Stimulated activated CD8-positive, alpha-beta memory T cell treated with anti-CD3 and anti-CD28 coated beads, Interleukin-7, amount 100 ng/mL, for 48 hours (primary cell): ENCODE results near the gene TAL2.

Experiments used
- DNase-seq, 2 donors: peaks; one replicate each; pipeline ENCODE4 v3.0.0-alpha.2; 2020; ENCODE audit warnings: low read depth in 1 of 2; ENCODE audit errors: extremely low read depth in 1 of 2

The TAL2 gene

GRCh38 chr9:105662184-105663104, at the start of gene TAL2:
Gene TAL2 (plus strand): TSS chr9:105662457. CDS start chr9:105662497, 40 bp downstream.
- no peak for DNase-seq

- DNase-seq: no peak
Measured at GRCh38 chr9:105621001-105621400, 41.3 kb upstream of the TAL2 start.

DNA sequence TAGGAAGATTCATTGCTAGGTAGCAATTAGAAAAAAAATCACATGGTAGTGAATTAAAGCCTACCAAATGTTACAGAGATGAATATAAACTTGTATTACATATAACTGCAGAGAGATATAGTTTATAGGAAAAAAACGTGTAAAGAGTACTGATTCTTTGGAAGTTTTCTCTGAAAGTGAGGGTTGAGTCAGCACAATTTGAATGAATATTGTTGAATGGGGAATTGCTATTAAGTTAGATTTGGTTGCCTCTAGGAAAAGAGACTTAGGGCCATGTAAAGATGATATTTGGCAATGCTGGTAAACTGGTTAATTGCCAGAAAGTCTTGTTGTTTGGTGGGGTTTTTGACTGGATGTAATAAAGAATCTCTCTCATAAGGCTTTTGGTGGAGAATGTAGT, 37.2 kb upstream of the TAL2 start:
- DNase-seq: no peak

GRCh38 chr9:105632807-105633206, 29.4 kb upstream of the TAL2 start:
- no peak for DNase-seq

GRCh38 chr9:105633411-105633810, 28.8 kb upstream of the TAL2 start:
- DNase-seq: no peak

- no peak for DNase-seq
Measured at GRCh38 chr9:105636331-105636730, 25.9 kb upstream of the TAL2 start.

DNA sequence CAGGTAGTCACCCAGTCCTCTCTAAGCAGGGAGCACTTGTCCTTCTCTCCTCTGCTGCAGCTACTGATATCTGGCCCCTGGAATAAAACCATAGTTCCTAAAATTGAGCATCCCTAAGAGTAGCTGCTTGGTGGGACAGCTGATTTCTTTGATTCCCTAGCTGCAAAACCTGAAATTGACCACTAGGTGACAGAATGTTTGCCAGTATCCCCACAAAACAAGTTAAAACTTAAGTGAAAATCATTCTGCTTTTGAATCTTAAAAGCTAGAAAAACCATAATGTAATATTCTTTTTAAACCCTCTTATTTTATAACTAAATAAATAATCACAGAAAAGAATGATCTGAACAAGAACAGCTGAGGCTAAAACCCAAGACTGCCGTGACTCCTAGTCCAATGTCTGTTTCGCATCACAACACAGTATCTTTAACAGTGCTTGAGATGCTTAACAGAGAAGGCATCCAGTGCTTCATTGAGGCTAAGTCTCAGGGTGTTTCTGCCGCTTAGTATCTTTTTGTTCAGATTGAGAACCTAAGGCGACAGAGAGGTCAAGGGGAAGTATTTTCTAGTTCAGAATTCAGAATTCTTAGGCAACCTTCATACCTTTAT, 24.4 kb upstream of the TAL2 start:
- no peak for DNase-seq

DNA sequence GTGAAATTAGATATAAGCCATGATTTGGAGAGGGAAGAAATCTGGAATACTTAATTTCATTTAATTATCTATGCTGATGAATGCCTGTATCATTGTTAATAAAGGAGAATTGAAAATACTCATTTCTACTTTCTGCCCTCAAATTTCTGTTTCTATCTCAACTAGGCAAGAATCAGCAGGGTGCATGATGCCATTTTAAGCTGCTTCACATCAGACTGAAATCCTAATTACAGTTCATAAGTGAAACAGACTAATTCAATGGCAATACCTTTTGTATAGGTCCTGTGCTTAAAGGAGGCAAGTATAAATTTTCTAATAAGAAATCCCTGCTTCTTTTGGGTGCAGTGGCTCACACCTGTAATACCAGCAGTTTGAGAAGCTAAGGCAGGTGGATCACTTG, 22.3 kb upstream of the TAL2 start:
- no peak for DNase-seq

DNA sequence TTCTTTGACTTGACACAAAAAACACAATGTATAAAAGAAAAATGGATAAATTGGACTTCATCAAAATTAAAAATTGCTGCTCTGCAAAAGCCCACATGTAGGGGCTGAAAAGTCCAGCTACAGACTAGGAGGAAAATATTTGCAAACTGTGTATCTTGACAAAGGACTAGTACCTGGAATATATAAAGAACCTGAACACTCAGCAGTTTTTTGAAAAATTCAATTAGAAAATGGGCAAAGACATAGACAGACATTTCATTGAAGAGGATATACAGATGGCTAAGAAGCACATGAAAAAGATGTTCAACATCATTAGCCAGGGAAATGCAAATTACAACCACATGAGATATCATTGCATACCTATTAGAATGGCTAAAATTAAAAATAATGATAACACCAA, 18.5 kb upstream of the TAL2 start:
- DNase-seq: no peak

DNA sequence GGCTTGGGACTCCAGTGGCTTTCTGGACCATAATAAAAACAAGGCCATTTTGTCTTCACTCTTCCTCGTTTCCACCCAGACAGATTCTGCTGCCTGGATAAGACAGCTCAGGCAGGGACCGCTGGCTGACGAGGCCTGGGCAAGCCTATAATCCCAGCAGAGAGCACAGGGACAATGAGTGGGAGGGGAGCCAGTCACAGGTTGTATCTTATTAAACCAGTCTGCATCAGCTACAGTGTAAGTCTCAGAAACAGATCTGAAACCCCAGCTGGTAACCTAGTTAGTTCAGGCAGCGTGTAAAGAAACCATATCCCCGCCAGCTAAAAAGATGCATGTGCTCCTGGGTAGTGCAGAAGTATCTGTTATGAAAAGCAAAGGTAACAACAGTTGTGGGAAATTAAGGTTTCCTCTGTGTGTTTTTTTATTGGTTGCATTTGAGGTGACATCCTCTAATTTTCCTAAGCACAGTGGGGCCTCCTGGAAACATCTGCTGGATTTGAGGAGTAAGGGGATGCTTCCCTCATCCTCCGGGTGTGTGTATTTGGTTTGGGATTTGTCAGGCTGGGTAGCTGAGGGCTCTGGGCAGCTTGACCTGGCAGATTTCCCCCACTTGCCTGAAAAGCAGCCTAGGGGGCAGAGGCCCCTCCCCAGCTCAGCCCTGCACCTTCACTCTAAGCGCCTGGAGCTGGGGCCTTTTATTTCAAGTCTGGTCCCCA, 15.2 kb upstream of the TAL2 start:
- no peak for DNase-seq

- no peak for DNase-seq
Measured at GRCh38 chr9:105647595-105648349, 14.5 kb upstream of the TAL2 start.

DNA sequence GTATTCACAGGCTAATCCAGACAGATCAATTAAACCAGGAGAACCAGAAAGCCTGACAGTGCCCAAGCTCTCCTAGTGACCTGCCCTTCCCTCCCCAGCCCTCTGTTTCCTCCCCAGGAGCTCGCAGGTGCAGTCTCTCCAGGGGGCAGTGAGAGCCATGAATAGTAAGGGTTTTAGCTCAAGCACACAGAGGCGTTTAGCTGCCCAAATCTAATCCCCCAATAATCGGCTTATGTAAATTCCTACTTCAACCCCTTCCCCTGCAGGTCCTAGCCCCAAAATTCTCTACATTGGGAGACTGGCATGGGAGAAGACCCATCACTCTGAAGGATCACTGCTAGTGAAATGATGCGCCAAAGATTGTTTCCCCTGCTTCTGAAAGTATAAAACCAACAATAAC, 10.5 kb upstream of the TAL2 start:
- no peak for DNase-seq

DNA sequence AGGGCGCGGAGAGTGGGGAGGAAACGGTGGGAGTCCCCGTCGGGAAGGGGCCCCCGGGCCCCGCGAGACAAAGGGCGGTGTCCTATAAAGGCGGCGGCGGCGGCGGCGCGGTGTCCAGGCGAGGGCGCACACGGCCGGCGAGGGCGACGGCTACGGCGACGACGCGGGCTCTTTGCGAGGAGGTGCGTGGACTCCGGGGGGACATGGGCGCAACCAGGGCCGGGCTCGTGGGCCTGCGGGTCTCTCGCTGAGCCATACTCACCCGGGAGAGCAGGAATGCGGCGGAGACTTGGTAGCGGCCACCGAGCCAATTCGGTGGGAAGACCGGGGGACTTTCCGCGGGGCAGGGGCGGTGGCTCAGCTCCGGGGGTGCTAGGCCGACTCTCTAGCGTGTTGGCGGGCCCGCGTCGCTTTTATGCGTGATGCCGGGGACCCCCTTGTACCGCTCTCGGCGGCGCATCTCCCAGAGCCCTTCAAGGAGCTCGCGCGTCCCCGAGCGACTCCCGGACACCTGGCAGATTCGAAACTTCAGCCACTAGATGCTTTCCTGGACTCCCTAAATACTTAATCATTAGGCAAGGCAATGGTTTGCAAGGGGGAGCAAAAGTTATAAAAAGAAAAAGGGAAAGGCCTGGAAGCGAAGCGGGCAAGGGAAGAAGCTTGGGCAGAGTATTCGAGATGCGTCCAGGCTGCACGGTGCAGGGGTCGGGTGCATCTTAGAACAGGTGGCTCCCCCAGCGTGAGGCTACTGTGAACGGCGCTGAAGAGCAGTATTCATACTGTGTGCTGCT, 5.9 kb upstream of the TAL2 start:
- DNase-seq: no peak

- no peak for DNase-seq
Measured at GRCh38 chr9:105658351-105658750, 3.9 kb upstream of the TAL2 start.

DNA sequence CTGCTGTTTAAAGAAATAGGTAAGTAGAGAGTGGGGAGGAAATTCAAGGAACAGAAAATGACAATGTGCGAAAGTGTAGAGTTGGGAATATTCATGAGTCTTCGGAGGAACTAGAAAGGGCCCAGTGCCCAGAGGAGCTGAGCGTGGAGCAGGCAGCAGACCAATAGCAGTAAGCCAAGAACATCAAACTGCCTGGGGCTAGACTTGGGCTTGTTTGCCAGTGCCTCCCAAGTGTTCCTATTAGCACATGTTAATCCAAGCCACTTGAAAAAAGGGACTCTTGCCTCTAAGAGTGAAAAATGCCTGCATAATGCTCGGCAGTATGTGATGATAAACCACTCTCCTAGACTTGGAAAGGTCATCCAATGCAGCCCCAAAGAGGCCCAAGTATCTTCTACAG, 1.2 kb upstream of the TAL2 start:
- no peak for DNase-seq

DNA sequence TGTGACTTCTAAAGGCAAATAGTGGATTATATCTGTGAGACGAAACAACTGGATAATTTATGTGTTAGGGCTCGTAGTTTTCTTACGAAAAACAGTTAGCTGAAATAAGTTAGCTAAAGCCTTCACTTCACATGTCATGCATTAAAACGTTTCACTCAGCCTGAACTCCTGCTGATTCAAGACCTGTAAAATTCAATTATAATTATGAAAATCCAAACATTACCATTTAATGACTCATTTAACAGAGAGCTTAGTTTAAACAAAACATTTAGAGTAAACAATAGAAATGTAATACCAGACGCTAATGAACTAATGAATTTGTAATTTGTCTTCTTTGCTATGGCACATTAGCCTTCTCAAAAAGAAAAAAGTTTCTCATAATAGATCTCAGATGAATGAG, 1.7 kb downstream of the TAL2 start:
- DNase-seq: no peak

GRCh38 chr9:105667867-105668266, 5.6 kb downstream of the TAL2 start:
- DNase-seq: no peak

DNA sequence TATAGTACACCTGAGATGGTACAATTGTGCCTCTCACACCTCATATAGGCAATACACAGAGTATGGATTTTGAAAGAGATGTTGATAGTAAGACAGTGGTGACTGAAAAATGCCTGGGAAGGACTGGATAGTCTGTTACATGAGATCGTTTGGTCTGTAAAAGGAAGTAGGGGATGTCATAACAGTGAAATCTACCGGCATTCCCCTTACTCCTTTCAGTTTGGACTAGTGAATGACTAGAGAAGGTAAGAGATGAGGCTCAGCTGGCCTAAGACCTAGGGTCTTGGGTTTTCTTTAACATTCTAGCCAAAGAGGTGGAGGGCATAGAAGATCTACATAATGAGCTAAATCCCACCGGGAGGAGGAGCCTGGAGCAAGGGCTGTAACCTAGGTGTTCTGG, 8.1 kb downstream of the TAL2 start:
- DNase-seq: no peak

DNA sequence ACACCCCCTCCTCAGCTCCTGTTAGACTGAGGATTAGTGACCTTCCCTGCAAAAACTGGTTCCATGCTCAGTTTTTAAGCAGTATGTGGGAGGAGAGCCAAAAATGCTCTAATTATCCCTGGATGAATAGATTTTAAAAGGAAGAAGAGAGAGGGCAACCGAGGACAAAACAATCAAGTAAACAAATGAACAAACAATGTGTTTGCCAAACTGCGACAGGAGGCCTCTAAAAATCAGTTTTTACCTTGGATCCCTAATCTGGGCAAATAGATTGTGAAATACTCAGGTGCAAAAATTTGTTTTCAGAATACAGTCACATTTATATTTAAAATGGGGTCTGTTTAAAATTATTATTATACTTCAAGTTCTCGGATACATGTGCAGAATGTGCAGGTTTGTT, 8.5 kb downstream of the TAL2 start:
- DNase-seq: no peak

GRCh38 chr9:105672711-105673234, 10.5 kb downstream of the TAL2 start:
- no peak for DNase-seq
